ENCODE measurements around the gene MUC13.
"Not testable (repeated sequence)": the region's sequence is repeated elsewhere in the genome, so short reads cannot be mapped to it uniquely, and the experiment has no call there.

The MUC13 gene

GRCh38 chr3:124934577-124934976 lies at the start of gene MUC13:
Gene MUC13 (minus strand): TSS chr3:124934751. CDS start chr3:124934712, 39 bp downstream.
- no peak for DNase-seq (ENCODE audit: low read depth, low spot score)

- no peak for DNase-seq (ENCODE audit: low read depth, low spot score)
Measured at GRCh38 chr3:124982855-124983254, 48.3 kb upstream of the MUC13 start.

- no peak for DNase-seq (ENCODE audit: low read depth, low spot score)
Measured at GRCh38 chr3:124981472-124981871, 46.9 kb upstream of the MUC13 start.

GRCh38 chr3:124978627-124979026 lies 44.1 kb upstream of the MUC13 start:
- DNase-seq (ENCODE audit: low read depth, low spot score): no peak

GRCh38 chr3:124976383-124976782 lies 41.8 kb upstream of the MUC13 start:
- DNase-seq (ENCODE audit: low read depth, low spot score): no peak

- no peak for DNase-seq (ENCODE audit: low read depth, low spot score)
Measured at GRCh38 chr3:124974691-124975090, 40.1 kb upstream of the MUC13 start.

- DNase-seq (ENCODE audit: low read depth, low spot score): no peak
Measured at GRCh38 chr3:124973290-124973689, 38.7 kb upstream of the MUC13 start.

GRCh38 chr3:124972457-124972856 lies 37.9 kb upstream of the MUC13 start:
- no peak for DNase-seq (ENCODE audit: low read depth, low spot score)

GRCh38 chr3:124969963-124970722 lies 35.6 kb upstream of the MUC13 start:
- no peak for DNase-seq (ENCODE audit: low read depth, low spot score)

- DNase-seq (ENCODE audit: low read depth, low spot score): no peak
Measured at GRCh38 chr3:124969190-124969589, 34.6 kb upstream of the MUC13 start.

GRCh38 chr3:124967964-124968363 lies 33.4 kb upstream of the MUC13 start:
- DNase-seq (ENCODE audit: low read depth, low spot score): no peak

- no peak for DNase-seq (ENCODE audit: low read depth, low spot score)
Measured at GRCh38 chr3:124966521-124967445, 32.2 kb upstream of the MUC13 start.

GRCh38 chr3:124965413-124965812 lies 30.9 kb upstream of the MUC13 start:
- no peak for DNase-seq (ENCODE audit: low read depth, low spot score)

- DNase-seq (ENCODE audit: low read depth, low spot score): no peak
Measured at GRCh38 chr3:124964387-124964786, 29.8 kb upstream of the MUC13 start.

- DNase-seq (ENCODE audit: low read depth, low spot score): no peak
Measured at GRCh38 chr3:124963755-124964154, 29.2 kb upstream of the MUC13 start.

- DNase-seq (ENCODE audit: low read depth, low spot score): no peak
Measured at GRCh38 chr3:124962403-124962940, 27.9 kb upstream of the MUC13 start.

- DNase-seq (ENCODE audit: low read depth, low spot score): no peak
Measured at GRCh38 chr3:124960698-124961097, 26.1 kb upstream of the MUC13 start.

- DNase-seq (ENCODE audit: low read depth, low spot score): no peak
Measured at GRCh38 chr3:124960105-124960504, 25.6 kb upstream of the MUC13 start.

GRCh38 chr3:124957951-124958350 lies 23.4 kb upstream of the MUC13 start:
- not testable (repeated sequence) for DNase-seq (ENCODE audit: low read depth, low spot score)

- no peak for DNase-seq (ENCODE audit: low read depth, low spot score)
Measured at GRCh38 chr3:124952282-124952855, 17.8 kb upstream of the MUC13 start.

GRCh38 chr3:124951511-124952281 lies 17.1 kb upstream of the MUC13 start:
- DNase-seq (ENCODE audit: low read depth, low spot score): no peak

All from smooth muscle cell of the brain vasculature (primary cell).